Thyroid gland (tissue), 4 donors: ENCODE results near the gene MATN1.

Experiments used
- CTCF ChIP-seq, 6 experiments: fragments of 200-600 bp in 3 of 6; fragments of 450-650 bp in 3 of 6; sonication (generic) in 3 of 6; IDR thresholded peaks; one replicate each; pipeline ENCODE4 v1.5.1; 2016 to 2019; ENCODE audit warnings: antibody characterized with exemption in 6 of 6, mild to moderate bottlenecking in 2 of 6, inconsistent platforms in 1 of 6, moderate library complexity in 1 of 6
- POLR2A ChIP-seq, 2 donors: fragments of 450-650 bp; IDR thresholded peaks; one replicate each; pipeline ENCODE4 v1.6.1; 2017; ENCODE audit warnings: antibody characterized with exemption in 2 of 2, mild to moderate bottlenecking in 2 of 2, moderate library complexity in 1 of 2

- no peak for TF ChIP-seq POLR2A (IDR thresholded peaks at IDR 0.05)
- TF ChIP-seq CTCF (IDR thresholded peaks at IDR 0.05): no peak
Observed at GRCh38 chr1:30738715-30739559, 15.6 kb upstream of the MATN1 start.
